ENCODE measurements around the gene DNAJC3. TPM values are rescaled to one million over a fixed set of nuclear protein-coding genes. Genes with fewer than 3 reads are reported as not detected.
"Not testable (repeated sequence)": the region's sequence is repeated elsewhere in the genome, so short reads cannot be mapped to it uniquely, and the experiment has no call there.

Gene DNAJC3
- total RNA-seq, 8 experiments from 2014 or later = 11.6 to 75.1 (median 29.2) TPM

GRCh38 chr13:95734124-95734523, 57.2 kb downstream of the DNAJC3 start:
- ATAC-seq (replicated peaks in 6 of 8) = no peak
- in situ Hi-C loops (cut with MboI; ENCODE audit: low pct_unique_long_range_greater_than_20kb in 2 of 9, low sequenced_read_pairs in 9 of 9, unreplicated experiment in 9 of 9) = no loop called here
- no peaks in the 10 kb centered on the region for H3K4me1 ChIP-seq (replicated peaks in 1 of 2)
- 73 to 100% (median 100%) methylated on average over 1 to 2 of the region's 2 CpGs for WGBS, 10 experiments
- no peak overlapping the region for H3K27ac ChIP-seq
- no peak overlapping the region for H3K4me3 ChIP-seq

- H3K27ac ChIP-seq; in situ Hi-C loops (cut with MboI; ENCODE audit: low pct_unique_long_range_greater_than_20kb in 2 of 9, low sequenced_read_pairs in 9 of 9, unreplicated experiment in 9 of 9); ATAC-seq (replicated peaks in 6 of 8); H3K4me1 ChIP-seq (replicated peaks in 1 of 2); H3K4me3 ChIP-seq: not testable (repeated sequence)
- 57 to 100% methylated on average over 1 to 3 of the region's 37 CpGs; no CpG with 5 or more reads in 8 of the 10 experiments for WGBS, 10 experiments
Observed at GRCh38 chr13:95740071-95740978, 63.4 kb downstream of the DNAJC3 start.

DNA sequence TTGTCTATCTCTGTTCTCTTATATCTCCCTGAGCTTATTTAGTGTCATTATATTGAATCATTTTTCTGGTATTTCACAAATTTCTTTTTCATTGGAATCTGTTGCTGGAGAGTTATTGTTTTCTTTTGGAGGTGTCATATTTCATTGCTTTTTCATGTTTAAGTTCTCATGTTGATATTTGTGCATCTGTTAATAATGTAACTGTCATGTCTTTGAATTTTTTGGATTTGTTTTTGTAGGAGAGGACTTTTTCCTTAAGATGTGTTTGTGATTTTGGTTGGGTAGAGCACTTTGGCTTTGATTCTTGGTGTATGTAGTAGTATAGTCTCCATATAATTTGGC, 64.0 kb downstream of the DNAJC3 start:
- in situ Hi-C loops (cut with MboI; ENCODE audit: low pct_unique_long_range_greater_than_20kb in 2 of 9, low sequenced_read_pairs in 9 of 9, unreplicated experiment in 9 of 9) = no loop called here
- Histone ChIP-seq H3K27ac (no peak overlapping the region), H3K4me3 (no peak overlapping the region), H3K4me1 (replicated peaks in 1 of 2) (no peaks in the 10 kb centered on the region)
- no peak for ATAC-seq (replicated peaks in 6 of 8)

- no peak for ATAC-seq (replicated peaks in 6 of 8)
- Histone ChIP-seq H3K4me1 (replicated peaks in 1 of 2) (no peaks in the 10 kb centered on the region), H3K27ac (no peak overlapping the region), H3K4me3 (no peak overlapping the region)
- 83 to 100% (median 89%) methylated on average over 1 to 4 of the region's 4 CpGs; no CpG with 5 or more reads in 4 of the 10 experiments for WGBS, 10 experiments
- in situ Hi-C loops (cut with MboI; ENCODE audit: low pct_unique_long_range_greater_than_20kb in 2 of 9, low sequenced_read_pairs in 9 of 9, unreplicated experiment in 9 of 9) = no loop called here
Observed at GRCh38 chr13:95741584-95742563, 64.9 kb downstream of the DNAJC3 start.

GRCh38 chr13:95743192-95743591, 66.3 kb downstream of the DNAJC3 start:
- no peaks in the 10 kb centered on the region for H3K4me1 ChIP-seq (replicated peaks in 1 of 2)
- H3K4me3 ChIP-seq = no peak overlapping the region
- WGBS, 10 experiments = 20 to 100% (median 91%) methylated on average over 1 to 3 of the region's 3 CpGs; no CpG with 5 or more reads in 1 of the 10 experiments
- no peak for ATAC-seq (replicated peaks in 6 of 8)
- in situ Hi-C loops (cut with MboI; ENCODE audit: low pct_unique_long_range_greater_than_20kb in 2 of 9, low sequenced_read_pairs in 9 of 9, unreplicated experiment in 9 of 9) = no loop called here
- no peak overlapping the region for H3K27ac ChIP-seq

GRCh38 chr13:95745289-95745688, 68.3 kb downstream of the DNAJC3 start:
- WGBS, 10 experiments = 78 to 100% (median 96%) methylated on average over 1 to 4 of the region's 4 CpGs; no CpG with 5 or more reads in 3 of the 10 experiments
- H3K4me3 ChIP-seq = no peak overlapping the region
- H3K27ac ChIP-seq = no peak overlapping the region
- no peaks in the 10 kb centered on the region for H3K4me1 ChIP-seq (replicated peaks in 1 of 2)
- ATAC-seq (replicated peaks in 6 of 8) = peak in 4 of 8 experiments; percentile 26 to 46 (median 36)
- in situ Hi-C loops (cut with MboI; ENCODE audit: low pct_unique_long_range_greater_than_20kb in 2 of 9, low sequenced_read_pairs in 9 of 9, unreplicated experiment in 9 of 9) = no loop called here

DNA sequence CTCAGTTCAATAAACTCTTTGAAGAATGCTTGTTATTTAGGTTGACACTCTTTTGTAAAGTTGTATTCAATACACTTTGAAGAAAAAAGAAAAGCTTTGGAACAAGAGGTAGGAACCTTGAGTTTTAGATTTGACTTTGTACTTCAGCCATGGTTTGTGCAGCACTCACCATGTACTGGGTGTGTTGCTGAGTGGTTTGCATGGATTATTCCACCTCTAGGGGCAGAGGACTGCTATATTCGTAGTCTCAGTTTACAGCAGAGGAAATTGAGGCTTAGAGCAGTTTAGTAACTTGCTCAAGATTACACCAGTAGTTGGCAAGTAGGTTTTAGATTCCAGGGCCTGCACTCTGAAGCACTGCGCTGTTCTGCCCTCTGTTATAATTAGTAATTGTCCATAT, 68.8 kb downstream of the DNAJC3 start:
- ATAC-seq (replicated peaks in 6 of 8) = peak in 4 of 8 experiments; percentile 53 to 97 (median 93)

GRCh38 chr13:95749545-95749944, 72.6 kb downstream of the DNAJC3 start:
- in situ Hi-C loops (cut with MboI; ENCODE audit: low pct_unique_long_range_greater_than_20kb in 2 of 9, low sequenced_read_pairs in 9 of 9, unreplicated experiment in 9 of 9) = no loop called here
- 82 to 100% (median 100%) methylated on average over 1 to 4 of the region's 4 CpGs; no CpG with 5 or more reads in 1 of the 10 experiments for WGBS, 10 experiments
- ATAC-seq (replicated peaks in 6 of 8) = no peak
- H3K27ac ChIP-seq = no peak overlapping the region
- H3K4me3 ChIP-seq = no peak overlapping the region
- no peaks in the 10 kb centered on the region for H3K4me1 ChIP-seq (replicated peaks in 1 of 2)

More for the DNA sequence above, 68.8 kb downstream of the DNAJC3 start:
- 33 to 92% (median 74%) methylated on average over 1 to 2 of the region's 2 CpGs; no CpG with 5 or more reads in 4 of the 10 experiments for WGBS, 10 experiments
- in situ Hi-C loops (cut with MboI; ENCODE audit: low pct_unique_long_range_greater_than_20kb in 2 of 9, low sequenced_read_pairs in 9 of 9, unreplicated experiment in 9 of 9) = no loop called here
- no peak overlapping the region for H3K4me3 ChIP-seq
- H3K4me1 ChIP-seq (replicated peaks in 1 of 2) = no peaks in the 10 kb centered on the region
- no peak overlapping the region for H3K27ac ChIP-seq

DNA sequence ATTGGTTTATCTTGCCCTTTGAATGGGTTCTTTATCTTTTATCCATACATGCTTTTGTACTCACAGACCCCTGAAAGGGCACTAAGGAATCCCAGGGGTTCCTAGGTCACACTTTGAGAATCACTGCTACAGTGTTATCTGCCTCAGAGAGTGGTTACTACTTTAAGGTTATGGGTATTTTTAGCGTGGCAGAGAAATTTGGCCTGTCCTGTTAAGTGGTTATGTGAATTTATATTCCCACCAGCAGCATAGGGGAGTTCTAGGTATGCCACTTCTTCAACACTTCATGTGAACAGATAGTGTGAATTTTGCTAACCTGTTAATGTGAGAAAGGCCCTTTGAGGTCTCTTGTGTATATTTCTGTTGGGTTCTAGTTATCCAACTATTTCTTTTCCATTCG, 75.7 kb downstream of the DNAJC3 start:
- in situ Hi-C loops (cut with MboI; ENCODE audit: low pct_unique_long_range_greater_than_20kb in 2 of 9, low sequenced_read_pairs in 9 of 9, unreplicated experiment in 9 of 9) = no loop called here
- Histone ChIP-seq H3K27ac (no peak overlapping the region), H3K4me1 (replicated peaks in 1 of 2) (no peaks in the 10 kb centered on the region), H3K4me3 (no peak overlapping the region)
- ATAC-seq (replicated peaks in 6 of 8) = no peak
- 57 to 100% (median 89%) methylated on average over 1 to 2 of the region's 2 CpGs for WGBS, 10 experiments

GRCh38 chr13:95754069-95754468, 77.1 kb downstream of the DNAJC3 start:
- WGBS, 10 experiments = 33 to 100% (median 90%) methylated on average over 1 to 4 of the region's 4 CpGs
- in situ Hi-C loops (cut with MboI; ENCODE audit: low pct_unique_long_range_greater_than_20kb in 2 of 9, low sequenced_read_pairs in 9 of 9, unreplicated experiment in 9 of 9) = no loop called here
- Histone ChIP-seq H3K4me3 (no peak overlapping the region), H3K27ac (no peak overlapping the region), H3K4me1 (replicated peaks in 1 of 2) (no peaks in the 10 kb centered on the region)
- no peak for ATAC-seq (replicated peaks in 6 of 8)

DNA sequence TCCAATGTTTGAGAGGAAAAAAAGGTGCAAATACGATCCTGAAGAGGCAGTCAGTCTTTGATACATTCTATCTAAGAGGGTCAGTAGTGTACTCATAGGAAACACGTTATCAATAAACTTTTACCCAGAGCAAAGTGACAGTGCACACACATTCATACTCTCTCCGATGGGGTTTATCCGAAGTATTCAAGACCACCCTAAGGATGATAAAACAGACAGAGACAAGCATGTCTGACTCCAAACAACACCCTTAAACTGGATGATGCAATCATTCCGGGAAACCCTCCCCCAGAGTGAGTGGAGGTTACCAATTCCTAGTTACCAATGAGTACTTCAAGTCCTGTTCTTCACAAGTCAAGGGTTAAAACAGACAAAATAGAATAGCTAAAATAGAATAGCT, 79.1 kb downstream of the DNAJC3 start:
- ATAC-seq (replicated peaks in 6 of 8) = no peak
- 80 to 100% (median 93%) methylated on average over 1 to 5 of the region's 5 CpGs for WGBS, 10 experiments
- no peak overlapping the region for H3K27ac ChIP-seq
- in situ Hi-C loops (cut with MboI; ENCODE audit: low pct_unique_long_range_greater_than_20kb in 2 of 9, low sequenced_read_pairs in 9 of 9, unreplicated experiment in 9 of 9) = no loop called here
- no peaks in the 10 kb centered on the region for H3K4me1 ChIP-seq (replicated peaks in 1 of 2)
- H3K4me3 ChIP-seq = no peak overlapping the region

DNA sequence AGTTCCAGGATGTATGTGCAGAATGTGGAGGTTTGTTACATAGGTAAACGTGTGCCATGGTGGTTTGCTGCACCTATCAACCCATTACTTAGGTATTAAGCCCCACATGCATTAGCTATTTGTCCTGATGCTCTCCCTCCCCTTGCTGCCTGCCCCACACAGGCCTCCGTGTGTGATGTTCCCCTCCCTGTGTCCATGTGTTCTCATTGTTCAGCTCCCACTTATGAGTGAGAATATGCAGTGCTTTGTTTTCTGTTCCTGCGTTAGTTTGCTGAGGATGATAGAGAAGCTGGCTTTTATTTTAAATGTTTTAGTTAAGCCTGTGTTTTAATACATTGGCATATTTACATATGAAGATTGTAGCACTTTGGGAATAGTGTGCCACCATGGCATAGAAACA, 85.7 kb downstream of the DNAJC3 start:
- H3K27ac ChIP-seq; H3K4me1 ChIP-seq (replicated peaks in 1 of 2); H3K4me3 ChIP-seq; in situ Hi-C loops (cut with MboI; ENCODE audit: low pct_unique_long_range_greater_than_20kb in 2 of 9, low sequenced_read_pairs in 9 of 9, unreplicated experiment in 9 of 9); ATAC-seq (replicated peaks in 6 of 8): not testable (repeated sequence)
- 40 to 100% (median 60%) methylated on average over 1 to 2 of the region's 3 CpGs; no CpG with 5 or more reads in 1 of the 10 experiments for WGBS, 10 experiments

DNA sequence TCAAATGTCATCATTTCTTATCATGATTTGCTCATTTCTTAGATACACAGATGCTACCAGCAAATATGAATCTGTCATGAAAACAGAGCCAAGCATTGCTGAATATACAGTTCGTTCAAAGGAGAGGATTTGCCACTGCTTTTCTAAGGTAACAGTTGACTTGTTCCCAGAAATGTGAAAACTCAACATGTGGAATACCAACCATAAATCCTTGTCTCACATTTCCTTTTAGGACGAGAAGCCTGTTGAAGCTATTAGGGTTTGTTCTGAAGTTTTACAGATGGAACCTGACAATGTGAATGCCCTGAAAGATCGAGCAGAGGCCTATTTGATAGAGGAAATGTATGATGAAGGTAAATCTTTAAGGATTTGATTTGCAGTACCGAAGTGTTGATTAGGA, 86.7 kb downstream of the DNAJC3 start:
- WGBS, 10 experiments = 67 to 100% (median 96%) methylated on average over 1 to 4 of the region's 4 CpGs

More for the DNA sequence above, 86.7 kb downstream of the DNAJC3 start:
- H3K27ac ChIP-seq = no peak overlapping the region
- no peak overlapping the region for H3K4me3 ChIP-seq
- in situ Hi-C loops (cut with MboI; ENCODE audit: low pct_unique_long_range_greater_than_20kb in 2 of 9, low sequenced_read_pairs in 9 of 9, unreplicated experiment in 9 of 9) = no loop called here
- no peaks in the 10 kb centered on the region for H3K4me1 ChIP-seq (replicated peaks in 1 of 2)
- no peak for ATAC-seq (replicated peaks in 6 of 8)

Measured in motor neuron (in vitro differentiated cells).